ENCODE data around the gene EFR3B. TPM values are rescaled to one million over a fixed set of nuclear protein-coding genes. Genes with fewer than 3 reads are reported as not detected.

EFR3B gene
- total RNA-seq, 1 donor from 2014 or later: 15.4 TPM

DNA sequence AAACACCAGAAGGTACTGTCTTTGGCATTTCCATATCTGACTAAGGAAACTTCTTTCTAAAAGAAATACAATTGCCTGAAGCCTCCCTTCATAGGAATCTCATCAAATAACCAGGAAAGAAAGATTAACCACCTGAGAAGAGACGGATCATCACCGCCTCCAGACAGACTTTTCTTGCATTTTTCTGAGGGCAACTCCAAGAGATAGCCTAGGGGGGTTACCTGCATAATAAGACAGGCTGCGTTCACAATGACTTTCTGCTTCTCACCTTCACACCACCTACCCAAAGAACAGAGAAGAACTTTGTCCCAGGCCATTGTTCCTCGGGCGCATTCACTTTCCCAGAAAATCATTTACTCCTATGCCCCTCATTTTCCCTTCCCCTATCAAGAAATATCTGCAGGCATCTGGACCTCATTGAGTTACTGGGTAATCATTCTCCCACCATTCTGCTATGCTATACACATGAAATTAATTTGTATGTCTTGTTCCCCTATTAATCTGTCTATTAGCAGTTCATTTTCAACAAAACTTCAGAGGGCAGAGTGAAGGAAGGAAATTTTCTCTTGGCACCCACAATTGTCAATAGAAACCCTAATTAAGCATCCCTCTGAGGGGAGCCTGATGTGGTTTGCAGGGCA lies 134.8 kb downstream of the EFR3B start:
- TF ChIP-seq CTCF (IDR thresholded peaks at IDR 0.05; ENCODE audit: unreplicated experiment): no peak
- Mint-ChIP-seq H3K4me1 (peaks cover 8% of the 10 kb centered on the region), H3K27me3 (ENCODE audit: low read depth) (peaks cover 37% of the 10 kb centered on the region), H3K4me3 (no peak overlapping the region), H3K9me3 (peaks cover under 1% of the 10 kb centered on the region), H3K27ac (no peak overlapping the region), H3K36me3 (peaks cover under 1% of the 10 kb centered on the region)
- DNase-seq (ENCODE audit: low spot score in 2 of 2, unreplicated experiment in 2 of 2): no peak

GRCh38 chr2:25177211-25177611 lies 135.3 kb downstream of the EFR3B start:
- no peak overlapping the region for H3K4me3 Mint-ChIP-seq
- no peak overlapping the region for H3K27ac Mint-ChIP-seq
- H3K36me3 Mint-ChIP-seq: peaks cover 4% of the 10 kb centered on the region
- DNase-seq (ENCODE audit: low spot score in 2 of 2, unreplicated experiment in 2 of 2): no peak
- TF ChIP-seq CTCF (IDR thresholded peaks at IDR 0.05; ENCODE audit: unreplicated experiment): no peak
- peaks cover 8% of the 10 kb centered on the region for H3K4me1 Mint-ChIP-seq
- peaks cover 33% of the 10 kb centered on the region for H3K27me3 Mint-ChIP-seq (ENCODE audit: low read depth)
- peaks cover 5% of the 10 kb centered on the region for H3K9me3 Mint-ChIP-seq

DNA sequence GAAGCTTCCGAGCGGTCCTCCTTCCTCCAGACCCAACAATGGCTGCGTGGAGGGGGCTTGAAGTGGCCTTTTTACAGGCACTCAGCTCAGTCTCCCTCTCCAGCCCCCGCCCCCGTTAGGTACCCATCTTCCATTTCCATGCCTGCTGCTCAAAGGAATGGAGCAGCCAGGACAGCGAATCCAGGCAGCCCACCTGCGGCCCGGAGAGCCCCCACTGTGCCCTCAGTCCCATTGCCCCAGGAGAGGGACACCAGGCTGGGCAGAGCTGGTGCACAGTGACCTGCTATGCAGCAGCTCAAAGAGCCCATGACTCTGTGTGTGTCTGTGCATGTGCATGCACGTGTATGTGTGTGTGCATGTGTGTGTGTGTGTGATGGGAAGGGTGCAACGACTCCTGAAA lies 137.1 kb downstream of the EFR3B start:
- no peak for DNase-seq (ENCODE audit: low spot score in 2 of 2, unreplicated experiment in 2 of 2)
- Mint-ChIP-seq H3K9me3 (peaks cover 5% of the 10 kb centered on the region), H3K36me3 (peaks cover 4% of the 10 kb centered on the region), H3K4me3 (no peak overlapping the region), H3K4me1 (peaks cover 8% of the 10 kb centered on the region), H3K27me3 (ENCODE audit: low read depth) (peaks cover 20% of the 10 kb centered on the region), H3K27ac (no peak overlapping the region)
- no peak for TF ChIP-seq CTCF (IDR thresholded peaks at IDR 0.05; ENCODE audit: unreplicated experiment)

GRCh38 chr2:25184254-25184653 lies 142.4 kb downstream of the EFR3B start:
- no peak overlapping the region for H3K4me3 Mint-ChIP-seq
- H3K27me3 Mint-ChIP-seq (ENCODE audit: low read depth): no peaks in the 10 kb centered on the region
- peaks cover 4% of the 10 kb centered on the region for H3K36me3 Mint-ChIP-seq
- H3K4me1 Mint-ChIP-seq: peaks cover 7% of the 10 kb centered on the region
- no peak for DNase-seq (ENCODE audit: low spot score in 2 of 2, unreplicated experiment in 2 of 2)
- TF ChIP-seq CTCF (IDR thresholded peaks at IDR 0.05; ENCODE audit: unreplicated experiment): no peak
- no peak overlapping the region for H3K27ac Mint-ChIP-seq
- peaks cover 5% of the 10 kb centered on the region for H3K9me3 Mint-ChIP-seq

DNA sequence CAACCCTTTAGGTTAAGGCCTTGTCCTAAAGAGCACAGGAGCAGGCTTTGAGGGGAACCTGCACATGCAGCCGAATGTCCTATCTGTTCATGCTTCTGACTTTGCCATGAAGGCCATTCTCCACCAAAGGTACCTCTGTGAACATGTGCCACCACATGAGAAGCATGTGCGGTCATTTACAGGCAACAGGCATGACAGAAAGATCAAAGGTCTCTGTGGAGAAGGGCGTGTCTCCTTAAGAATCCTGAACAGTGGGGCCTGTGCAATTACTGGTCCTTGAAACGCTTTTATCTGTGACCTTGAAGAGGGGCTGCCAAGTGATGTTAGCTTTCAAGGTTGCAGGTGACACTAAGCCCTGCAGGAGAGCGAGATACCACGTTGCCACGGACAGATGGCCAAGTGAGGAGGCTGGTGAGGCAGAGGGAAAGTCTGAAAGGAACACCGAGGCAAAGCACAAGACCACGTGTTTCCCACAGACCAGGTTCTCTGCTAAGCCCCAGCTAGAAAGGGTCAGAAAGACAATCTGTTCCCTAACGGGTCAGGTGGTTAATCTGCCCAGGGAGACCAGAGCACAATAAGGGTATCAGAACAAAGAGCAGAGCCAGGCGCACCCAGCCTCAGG lies 146.0 kb downstream of the EFR3B start:
- H3K4me1 Mint-ChIP-seq: peaks cover 14% of the 10 kb centered on the region
- H3K4me3 Mint-ChIP-seq: no peak overlapping the region
- H3K36me3 Mint-ChIP-seq: no peaks in the 10 kb centered on the region
- DNase-seq (ENCODE audit: low spot score in 2 of 2, unreplicated experiment in 2 of 2): no peak
- no peaks in the 10 kb centered on the region for H3K27me3 Mint-ChIP-seq (ENCODE audit: low read depth)
- no peak overlapping the region for H3K27ac Mint-ChIP-seq
- TF ChIP-seq CTCF (IDR thresholded peaks at IDR 0.05; ENCODE audit: unreplicated experiment): no peak
- H3K9me3 Mint-ChIP-seq: no peaks in the 10 kb centered on the region

All from mesothelial cell of epicardium (in vitro differentiated cells).